NCI-H774 (cell line): ENCODE data around the gene TNS3.

Source experiments
- DNase-seq: peaks from one replicate; lab custom pipeline; 2025; lab: John Stamatoyannopoulos, UW

Gene TNS3

DNA sequence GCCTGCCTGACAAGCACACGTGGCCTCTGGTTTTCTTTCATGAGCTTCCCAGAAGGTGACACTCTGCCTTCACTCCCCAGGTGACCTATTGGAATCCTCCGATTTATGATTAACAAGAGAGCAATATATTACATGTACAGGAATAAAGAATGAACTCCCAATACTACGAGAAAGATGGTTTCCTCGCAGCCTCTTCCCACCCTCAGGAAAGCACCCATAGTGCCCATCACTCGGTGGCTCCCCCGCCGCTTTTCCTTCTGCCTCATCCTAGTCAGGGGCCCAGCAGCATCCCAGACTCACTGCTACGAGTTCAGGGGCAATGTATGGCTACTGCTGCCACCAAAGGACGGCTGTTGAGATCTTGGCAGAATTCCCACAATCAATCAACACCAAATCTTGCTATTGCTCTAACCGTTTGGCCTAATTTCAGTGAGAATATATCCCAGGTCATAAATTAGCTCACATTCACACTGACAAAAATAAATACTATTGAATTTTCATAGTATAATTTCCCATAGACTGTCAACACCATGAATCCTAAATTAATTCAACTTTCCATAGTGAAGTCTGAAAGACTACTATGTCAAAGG lies 196.3 kb downstream of the TNS3 start:
- no peak for DNase-seq

DNA sequence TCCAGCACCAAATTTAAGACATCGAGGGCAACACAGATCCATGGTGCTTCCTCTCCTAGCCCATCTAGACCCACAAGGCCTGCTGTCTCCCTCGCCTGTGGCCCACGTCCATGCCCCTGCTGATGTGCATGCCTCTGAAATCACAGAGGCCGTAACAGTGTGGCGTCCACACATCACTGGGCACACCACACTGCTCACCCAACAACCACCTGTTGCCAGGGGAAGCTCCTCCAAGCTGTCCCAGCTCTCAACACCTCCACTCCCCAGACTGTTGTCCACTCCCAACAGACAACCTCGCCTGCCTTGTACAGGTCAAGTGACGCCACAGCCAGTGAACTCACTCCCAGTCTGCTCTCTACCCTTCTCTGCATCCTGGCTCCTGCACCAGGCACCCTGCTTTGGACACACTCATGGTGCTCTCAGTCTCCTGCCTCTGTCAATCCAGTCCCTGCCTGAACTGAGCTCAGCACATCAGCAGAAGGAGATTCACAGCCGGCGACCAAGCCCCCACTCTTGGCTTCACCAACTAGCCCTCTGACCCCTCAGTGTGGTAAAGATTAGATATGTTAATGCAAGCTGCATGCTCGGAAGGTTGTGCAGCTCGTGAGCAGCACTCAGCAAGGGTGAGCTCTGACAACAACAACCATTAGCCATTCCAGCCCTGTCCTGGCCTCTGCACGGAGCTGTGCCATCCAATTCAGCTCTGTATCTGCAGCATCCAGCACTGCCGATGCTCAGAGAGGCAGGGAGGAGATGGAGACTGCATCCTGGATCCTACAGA lies 197.0 kb downstream of the TNS3 start:
- no peak for DNase-seq

DNA sequence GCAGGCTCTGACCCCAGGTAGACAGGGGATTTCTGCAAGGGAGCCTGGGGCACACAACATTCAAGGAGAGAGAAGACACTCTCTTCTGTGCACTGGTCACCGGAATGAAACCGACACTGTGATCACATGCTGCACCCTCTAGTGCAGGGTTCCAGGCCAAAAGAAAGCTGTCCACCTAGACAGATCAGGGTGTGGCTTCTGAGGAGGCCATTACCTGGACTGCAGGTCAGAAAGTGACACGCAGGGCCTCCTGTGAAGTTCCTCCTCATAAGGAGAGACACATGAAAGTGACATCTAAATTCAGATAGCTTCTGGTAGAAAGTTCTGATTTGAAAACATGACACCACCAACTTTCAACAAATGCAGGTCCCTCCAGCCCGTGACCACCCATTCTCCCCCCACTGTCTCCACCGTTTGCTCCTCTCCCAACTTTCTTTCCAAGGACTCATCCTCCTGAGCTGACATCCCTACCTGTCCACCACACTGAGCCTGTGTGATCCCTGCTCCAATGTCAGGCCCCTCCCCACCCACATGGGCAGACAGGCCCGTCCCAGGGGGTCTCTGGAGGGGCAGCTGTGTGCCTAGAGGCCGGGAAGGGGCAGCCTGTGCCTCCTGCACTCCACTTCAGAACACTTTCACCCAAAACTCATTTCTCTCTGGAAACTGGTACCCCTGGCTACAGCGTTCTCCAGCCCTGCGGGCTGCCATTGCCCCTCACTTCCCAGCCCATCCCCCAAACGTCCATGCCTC lies 198.0 kb downstream of the TNS3 start:
- DNase-seq: no peak

DNA sequence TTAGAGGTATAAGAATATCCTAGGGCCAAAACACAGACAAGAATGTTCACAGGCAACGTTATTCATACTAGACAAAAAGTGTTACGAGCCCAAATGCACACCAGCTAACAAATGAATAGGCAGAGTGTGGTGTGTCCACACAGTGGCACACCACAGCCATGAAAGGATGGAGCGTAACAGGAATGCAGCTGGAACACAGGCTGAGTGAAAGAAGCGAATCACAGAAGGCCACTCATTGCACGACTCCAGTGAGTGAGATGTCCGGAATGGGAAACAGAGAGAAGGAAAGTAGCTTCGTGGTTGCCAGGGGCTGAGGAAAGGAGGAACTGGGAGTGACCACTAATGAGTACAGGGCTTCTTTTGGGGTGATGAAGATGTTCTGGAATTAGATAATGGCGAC lies 198.8 kb downstream of the TNS3 start:
- DNase-seq: no peak

DNA sequence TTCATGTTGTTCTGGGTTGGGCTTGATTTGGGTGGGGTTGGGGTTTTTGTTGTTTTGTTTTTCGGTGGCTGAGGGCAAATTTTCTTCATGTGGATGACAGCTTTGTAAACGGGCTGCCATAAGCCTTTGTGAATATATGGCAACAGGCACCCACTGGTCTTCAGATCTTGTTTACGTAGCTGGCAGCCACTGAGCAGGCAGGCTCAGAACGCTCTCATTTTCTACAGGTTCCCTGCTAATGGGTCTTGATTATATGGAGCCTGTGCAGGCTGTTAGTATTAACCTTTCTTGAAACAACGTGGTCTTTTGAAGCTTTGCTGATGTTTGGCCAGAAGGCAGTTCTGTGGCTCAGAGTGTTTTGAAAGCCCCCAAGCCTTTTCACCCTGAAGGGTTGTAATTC lies 199.7 kb downstream of the TNS3 start:
- peak; percentile 8 for DNase-seq

DNA sequence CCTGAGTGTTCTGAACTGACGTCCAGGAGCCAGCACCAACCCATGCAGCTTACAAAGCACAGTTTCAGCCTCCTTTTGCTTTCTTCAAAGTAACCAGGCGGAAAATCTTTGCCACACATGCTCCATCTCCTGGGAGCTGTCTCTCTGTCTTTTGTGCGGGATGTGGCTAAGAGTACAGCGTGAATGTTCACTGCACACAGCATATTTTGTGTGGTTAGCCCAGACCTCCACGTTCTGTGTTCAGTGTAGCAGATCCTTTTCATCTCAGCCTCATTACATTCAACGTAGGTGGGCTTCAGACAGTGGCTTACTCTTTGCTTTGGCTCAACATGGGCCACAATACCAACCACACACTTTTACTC lies 200.8 kb downstream of the TNS3 start:
- no peak for DNase-seq

DNA sequence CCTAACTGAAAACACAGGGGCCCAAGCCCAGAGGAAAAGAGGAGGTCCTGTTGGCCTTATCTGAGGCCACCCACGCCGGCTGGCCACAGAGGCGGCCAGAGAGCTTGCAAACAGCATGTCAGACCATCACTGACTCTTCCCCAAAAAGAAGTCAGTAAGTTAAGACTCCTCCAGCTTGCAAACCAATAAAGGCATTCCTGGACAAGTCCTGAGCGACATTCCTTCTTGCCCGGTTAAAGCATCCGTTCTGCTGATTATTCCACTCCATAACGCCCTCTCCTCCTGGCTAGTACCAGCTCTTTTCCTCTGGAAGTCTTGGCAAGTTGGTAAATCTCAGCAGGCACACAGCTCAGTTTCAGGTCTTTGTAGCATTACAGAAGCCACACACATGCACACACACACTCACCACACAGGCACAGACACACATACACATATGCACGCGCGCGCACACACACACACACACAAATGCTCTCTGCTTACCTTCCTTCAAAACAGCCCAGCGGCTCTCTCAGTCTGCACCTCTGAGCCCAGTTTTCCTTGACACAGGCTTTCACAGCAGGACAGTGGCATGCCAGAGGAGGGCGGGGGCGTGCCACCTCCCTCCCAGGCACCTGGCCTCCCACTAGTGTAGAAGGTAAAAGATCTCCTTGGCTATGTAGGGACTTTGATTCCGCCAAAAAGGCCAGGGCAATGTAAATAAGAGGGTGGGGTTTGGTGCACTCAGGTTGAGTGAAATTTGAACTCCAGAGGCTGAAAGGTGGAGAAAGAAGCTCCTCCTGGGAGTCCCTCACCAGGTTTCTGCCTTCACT lies 201.4 kb downstream of the TNS3 start:
- no peak for DNase-seq

DNA sequence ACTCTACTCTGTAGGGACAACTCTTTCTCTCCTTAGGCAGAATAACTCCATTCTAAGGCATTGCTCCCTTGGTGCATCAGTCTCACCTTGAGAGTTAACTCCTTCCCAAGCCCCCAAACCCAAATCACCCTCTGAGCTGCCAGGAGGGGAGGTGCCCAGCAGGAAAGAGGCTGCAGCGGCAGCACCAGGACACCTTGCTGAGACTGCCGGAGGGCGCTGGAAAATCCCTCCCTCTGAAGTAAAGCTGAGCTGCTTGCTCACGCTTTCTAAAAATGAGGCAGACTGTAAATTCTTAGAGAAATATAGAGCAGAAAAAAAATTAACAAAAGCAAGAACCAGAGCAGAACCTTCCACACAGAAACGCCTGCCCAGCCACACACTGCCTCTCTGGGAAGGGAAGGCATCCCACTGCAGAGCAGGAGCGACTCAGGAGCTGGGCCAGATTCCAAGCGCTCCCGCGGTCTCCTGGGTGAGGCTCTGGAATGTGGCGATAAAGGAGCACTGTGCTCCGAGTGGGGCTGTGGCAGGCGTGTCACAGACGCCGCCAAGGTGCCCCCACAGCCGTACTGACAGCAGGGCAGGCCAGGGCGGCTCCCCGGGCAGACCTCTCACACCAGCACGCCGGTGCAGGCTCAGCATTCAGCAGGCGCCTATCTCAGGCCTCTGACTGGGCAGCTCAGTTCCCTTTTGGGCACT lies 202.1 kb downstream of the TNS3 start:
- DNase-seq: no peak

DNA sequence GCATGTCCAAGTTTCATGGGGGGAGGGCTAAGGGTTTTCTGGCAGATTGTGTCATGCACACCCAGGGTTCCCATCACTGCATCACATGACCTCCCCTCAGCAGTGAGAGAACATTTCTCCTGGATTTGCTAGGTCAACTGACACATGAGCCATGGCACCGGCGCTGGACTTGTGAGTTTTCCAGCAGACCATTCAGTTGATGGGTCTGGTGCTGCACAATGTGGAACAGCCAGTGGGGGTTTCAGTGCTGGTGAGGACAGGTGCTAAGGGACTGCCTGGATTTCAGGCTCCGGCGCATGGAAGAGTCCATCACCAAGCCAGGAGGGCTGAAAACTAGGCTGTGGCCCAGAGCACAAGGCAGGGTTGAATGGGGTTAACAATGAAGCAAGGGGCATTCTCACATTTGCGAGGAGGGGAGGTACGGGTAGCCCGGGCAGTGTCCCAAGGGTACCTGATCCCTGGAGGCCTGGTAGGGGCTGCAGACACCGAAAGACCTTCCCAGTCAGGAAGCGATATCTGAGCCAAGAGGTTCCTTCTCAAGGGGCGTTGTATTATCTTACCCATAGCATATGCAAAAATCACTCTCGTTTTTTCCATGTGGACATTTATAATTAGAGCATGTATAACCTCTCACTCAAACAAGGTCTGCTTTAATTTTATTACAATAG lies 203.0 kb downstream of the TNS3 start:
- DNase-seq: no peak

DNA sequence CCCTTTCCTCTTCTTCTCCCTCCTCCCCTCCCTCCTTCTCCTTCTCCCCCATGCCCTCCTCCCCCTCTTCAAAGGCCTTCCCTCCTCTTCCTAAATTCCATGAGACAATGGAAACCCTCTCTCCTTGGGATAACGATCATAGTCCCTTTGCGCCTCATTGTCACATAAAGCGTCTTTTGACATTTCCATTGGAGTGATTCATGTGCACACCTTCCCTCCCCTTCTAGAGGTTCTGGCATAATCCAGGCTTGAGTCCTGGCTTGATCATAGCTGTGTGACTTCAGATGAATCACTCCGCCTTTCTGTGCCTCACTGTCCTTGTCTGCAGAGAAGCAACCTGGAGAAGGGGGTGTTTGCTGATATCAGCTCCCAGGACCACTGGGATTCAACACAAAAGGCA lies 204.2 kb downstream of the TNS3 start:
- no peak for DNase-seq

DNA sequence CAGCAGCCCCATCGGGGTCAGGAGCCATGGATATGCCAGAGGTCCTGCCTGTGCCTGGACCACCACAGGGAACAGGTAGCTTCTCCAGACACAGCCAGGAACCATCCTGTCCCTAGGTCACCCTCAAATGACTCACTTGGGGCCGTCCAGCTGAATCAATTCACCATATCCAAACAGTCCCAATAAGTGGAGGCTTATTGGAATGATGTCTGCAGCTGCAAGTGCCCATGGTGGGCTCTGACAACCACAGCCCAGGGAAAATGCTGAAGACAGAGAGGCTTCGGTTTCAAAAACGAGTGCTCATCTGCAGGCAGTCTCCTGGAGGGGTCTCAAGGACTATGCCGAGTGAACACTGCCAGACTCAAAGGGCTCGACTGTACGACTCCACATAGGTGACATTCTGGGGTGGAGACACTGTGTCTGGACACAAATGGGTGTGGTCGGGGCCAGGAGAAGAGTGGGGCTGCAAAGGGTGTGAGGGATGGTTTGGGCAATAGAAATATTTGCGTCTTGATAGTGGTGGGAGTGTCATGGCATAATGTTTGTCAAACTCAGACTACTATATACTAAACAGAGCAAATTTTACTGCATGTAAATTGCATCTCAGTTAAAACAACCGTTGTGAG lies 204.8 kb downstream of the TNS3 start:
- no peak for DNase-seq

DNA sequence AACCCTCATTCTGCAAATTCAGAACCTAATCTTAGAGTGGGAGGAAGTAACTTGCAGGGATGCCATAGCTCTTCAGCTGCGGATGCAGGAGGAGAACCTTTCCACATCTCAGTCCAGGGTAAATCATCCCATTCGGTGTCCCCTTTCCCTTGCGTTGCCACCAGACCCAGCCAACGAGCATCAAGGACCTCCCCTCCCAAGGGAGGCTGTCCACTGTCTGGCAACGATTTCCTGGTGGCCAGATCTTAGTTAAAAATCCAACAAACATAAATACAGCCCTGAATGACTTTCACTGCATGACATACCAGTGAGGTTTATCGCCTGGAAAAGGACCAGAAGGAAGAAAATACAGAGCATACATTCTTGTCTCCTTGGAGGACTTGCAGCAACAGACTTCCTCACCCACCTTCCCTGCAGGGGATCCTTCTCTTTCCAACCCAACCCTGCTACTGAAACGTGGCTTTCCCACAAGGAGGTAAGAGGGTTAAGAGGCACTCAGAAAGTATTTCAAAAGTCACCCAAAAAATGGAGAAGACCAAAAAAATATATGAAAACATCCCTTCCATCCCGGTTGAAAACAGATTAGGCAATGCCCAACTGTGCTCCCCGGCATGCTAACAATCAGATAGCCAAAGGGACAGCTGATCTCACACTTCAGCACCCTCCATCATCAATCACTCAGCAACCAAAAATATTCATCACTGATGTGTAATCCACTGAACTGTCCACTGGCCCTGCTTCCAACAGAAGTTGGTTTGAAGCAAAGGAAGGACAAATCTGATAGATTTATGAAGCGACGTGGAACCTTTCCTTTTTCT lies 206.6 kb downstream of the TNS3 start:
- no peak for DNase-seq

DNA sequence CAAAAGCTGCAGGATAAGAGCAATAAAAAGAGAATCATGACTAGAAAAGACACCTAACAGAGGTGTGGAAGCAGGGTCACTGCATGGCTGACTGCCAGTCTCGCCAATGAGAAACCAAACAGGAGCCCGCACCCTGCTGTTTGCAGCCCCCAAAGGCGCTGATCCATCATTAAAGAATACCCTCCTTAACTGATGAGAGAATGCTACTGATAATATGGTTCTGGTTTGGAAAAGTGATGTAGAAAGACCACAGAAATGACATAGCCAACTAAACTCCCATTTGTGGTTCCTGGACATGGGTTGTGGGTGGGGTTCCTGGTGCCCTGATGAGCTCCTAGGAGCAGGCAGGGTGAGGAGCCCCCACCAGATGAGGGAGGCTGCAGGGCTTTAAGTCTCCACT lies 207.4 kb downstream of the TNS3 start:
- no peak for DNase-seq

DNA sequence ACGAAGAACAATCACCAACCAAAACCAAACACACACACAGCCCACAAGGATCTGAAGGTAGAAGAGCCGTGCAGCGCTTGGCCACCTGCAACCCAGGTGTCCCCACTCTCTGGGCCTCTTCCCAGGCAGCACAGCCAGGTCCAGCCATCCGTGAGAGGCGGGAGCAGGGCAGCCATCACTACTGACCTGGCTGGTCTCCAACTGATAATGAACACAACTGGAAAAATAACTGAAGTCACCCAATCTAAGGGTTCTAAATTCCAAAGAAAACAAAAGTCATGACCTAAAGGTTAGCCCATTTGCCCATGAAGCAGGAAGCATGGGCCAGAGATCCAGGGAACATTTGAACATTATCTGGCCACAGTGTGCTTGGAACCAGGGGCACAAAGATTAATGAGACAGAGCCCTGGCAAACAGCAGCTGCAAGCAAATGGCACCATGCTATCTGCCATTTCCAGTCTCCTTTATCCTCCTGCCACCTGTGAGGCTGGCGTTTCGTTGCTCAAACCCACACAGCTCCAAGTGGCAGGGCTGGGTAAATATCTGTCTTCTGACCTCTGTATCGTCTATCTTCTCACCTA lies 207.9 kb downstream of the TNS3 start:
- peak; percentile 60 for DNase-seq

DNA sequence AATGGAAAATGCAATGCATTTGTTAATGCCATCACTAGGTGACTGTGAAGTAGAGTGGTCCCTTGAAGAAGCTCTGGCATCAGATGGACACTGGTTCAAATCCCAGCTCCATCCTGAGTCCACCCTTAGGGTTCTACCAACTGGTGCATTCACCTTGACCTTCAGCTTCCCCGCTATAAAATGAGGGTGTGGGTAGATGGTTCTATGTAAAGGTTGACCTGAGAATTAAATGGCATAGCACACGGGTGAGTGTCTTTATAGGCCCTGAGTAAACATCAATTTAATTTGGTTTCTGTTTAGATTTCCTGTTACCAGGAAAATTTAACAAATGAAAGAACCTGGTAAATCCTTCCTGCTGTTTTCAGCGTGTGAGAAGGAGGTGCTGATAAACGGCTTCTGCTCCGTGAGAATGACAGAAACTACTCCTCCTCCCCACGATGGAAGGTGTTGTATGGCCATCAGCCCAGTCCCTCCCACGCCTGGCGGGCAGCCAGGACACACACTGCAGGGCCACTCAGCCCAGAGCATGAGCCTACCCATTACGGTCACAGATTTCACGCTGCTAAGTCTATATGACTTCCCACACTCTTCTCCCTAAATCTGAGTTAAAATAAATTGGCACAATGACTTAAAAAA lies 210.1 kb downstream of the TNS3 start:
- DNase-seq: peak; percentile 87

DNA sequence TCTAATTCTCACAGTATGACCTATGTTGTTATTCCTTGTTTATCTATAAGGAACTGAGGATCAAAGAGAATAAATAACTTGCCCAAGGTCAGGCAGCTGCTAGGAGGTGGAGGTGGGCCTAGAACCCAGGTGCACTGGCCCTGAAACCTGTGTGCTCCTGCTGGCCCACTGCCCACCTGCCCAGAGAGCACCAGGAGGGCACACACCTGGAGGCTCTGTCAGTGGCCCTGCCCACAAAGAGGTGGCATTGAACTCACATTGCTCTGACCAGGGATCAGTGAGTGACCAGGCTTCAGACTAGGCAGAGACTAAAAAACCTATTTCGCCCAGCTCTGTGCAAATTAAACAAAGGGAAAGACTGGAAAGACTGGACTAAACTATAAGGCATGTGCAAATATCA lies 210.6 kb downstream of the TNS3 start:
- no peak for DNase-seq

DNA sequence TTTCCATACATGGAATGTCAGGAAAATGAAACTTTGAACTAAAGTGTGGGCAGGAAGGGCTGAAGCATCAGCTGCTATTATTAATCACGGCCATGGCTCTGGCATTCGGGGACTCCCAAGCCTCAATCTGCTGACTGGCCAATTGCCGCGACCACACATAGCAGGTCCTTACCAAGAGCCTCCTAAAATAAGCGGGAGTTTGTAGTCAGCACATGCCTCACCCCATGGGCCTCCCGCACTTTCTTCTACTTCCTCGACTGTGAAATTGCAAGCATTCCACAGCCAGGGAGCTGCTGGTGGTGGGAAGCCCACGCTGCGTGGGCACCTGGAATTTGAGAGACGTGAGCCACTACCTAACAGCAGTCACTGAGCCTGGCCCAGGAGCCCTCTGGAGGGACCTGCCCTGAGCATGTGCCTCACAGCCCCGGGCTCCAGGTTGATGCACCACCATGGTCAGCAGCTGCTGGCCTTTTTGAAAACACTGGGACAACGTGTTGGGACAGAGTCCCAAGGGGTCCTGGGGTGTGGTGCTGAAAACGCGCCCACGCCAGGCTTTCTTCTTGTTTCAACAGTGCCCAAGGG lies 211.4 kb downstream of the TNS3 start:
- DNase-seq: no peak

DNA sequence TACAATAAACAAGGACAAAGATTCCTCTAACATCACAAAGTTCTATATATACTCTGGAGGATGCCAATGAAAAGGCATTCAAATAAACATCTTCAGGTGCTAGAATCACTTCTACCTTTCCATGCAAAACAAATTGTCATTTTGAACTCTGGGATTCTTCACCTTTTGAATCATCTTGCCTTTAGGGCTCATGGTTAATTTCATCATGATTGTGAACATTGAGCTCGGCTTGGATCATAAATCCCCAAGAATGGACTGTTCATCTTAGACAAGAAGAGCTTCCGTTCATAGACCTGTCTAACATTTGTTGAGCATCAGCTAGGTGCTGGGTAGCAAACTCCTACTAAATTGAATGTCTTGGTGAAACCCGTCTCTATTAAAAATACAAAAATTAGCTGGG lies 212.2 kb downstream of the TNS3 start:
- no peak for DNase-seq
